RWPE1 (cell line): ENCODE results near the gene VANGL2.

ENCODE experiments used
- CTCF ChIA-PET: fragments of 350-600 bp; sonication (Branson Sonifier 250); formaldehyde crosslinking; extraction: SDS; loops from one replicate; lab custom pipeline; 2021; lab: Yijun Ruan, JAX
- POLR2A ChIA-PET: fragments of 400-600 bp; formaldehyde crosslinking; extraction: SDS; loops from one replicate; lab custom pipeline; 2020; ENCODE audit warnings: antibody characterized with exemption; ENCODE audit not compliant: low non-redundant PET; lab: Yijun Ruan, JAX
- DNase-seq: peaks from one replicate; pipeline ENCODE4 v3.0.0; 2012; ENCODE audit warnings: low spot score
- H3K27ac ChIP-seq: fragments of 450-650 bp; 2 replicates; pipeline ENCODE4 v1.5.1; 2017
- CTCF ChIP-seq: fragments of 450-650 bp; conservative IDR thresholded peaks from 2 replicates; pipeline ENCODE4 v1.5.1; 2017; ENCODE audit warnings: low read depth, mild to moderate bottlenecking

The VANGL2 gene

GRCh38 chr1:160428655-160429054 lies 28.3 kb downstream of the VANGL2 start:
- ChIA-PET POLR2A (no interaction called here), CTCF (interaction anchor here (0.7 to 1.4 kb wide), 7 partner anchors 12 to 247 kb away, joined by 3 to 9 read pairs (median 5); no protein-coding TSS in a partner anchor)
- TF ChIP-seq CTCF, result peak; percentile 22; the same call in 1 of the 2 replicates
- DNase-seq, result peak; percentile 73
- no peak overlapping the region for H3K27ac ChIP-seq

- TF ChIP-seq CTCF, result no peak
- DNase-seq, result no peak
- H3K27ac ChIP-seq, result no peak overlapping the region
- CTCF ChIA-PET, result interaction anchor here (0.7 to 1.4 kb wide), 4 partner anchors 12 to 181 kb away, joined by 5 to 9 read pairs (median 6); no protein-coding TSS in a partner anchor
- POLR2A ChIA-PET, result no interaction called here
Observed at GRCh38 chr1:160429125-160429561, 28.8 kb downstream of the VANGL2 start.

GRCh38 chr1:160429702-160430535 lies 29.6 kb downstream of the VANGL2 start:
- no peak overlapping the region for H3K27ac ChIP-seq
- ChIA-PET CTCF (interaction anchor here (0.7 to 1.2 kb wide), 2 partner anchors 36 to 177 kb away, joined by 3 read pairs; no protein-coding TSS in a partner anchor), POLR2A (no interaction called here)
- DNase-seq, result no peak
- no peak for TF ChIP-seq CTCF

- ChIA-PET CTCF (interaction anchor here (0.7 to 1.4 kb wide), 3 partner anchors 15 to 176 kb away, joined by 3 read pairs; no protein-coding TSS in a partner anchor), POLR2A (no interaction called here)
- H3K27ac ChIP-seq, result no peak overlapping the region
- no peak for TF ChIP-seq CTCF
- no peak for DNase-seq
Observed at GRCh38 chr1:160431006-160431405, 30.6 kb downstream of the VANGL2 start.

- DNase-seq, result no peak
- H3K27ac ChIP-seq, result no peak overlapping the region
- POLR2A ChIA-PET, result no interaction called here
- CTCF ChIA-PET, result interaction anchor here (0.7 to 1.4 kb wide), 2 partner anchors 15 to 32 kb away, joined by 3 to 4 read pairs; no protein-coding TSS in a partner anchor
- no peak for TF ChIP-seq CTCF
Observed at GRCh38 chr1:160431571-160431970, 31.2 kb downstream of the VANGL2 start.

- TF ChIP-seq CTCF, result no peak
- CTCF ChIA-PET, result no interaction called here
- no peak overlapping the region for H3K27ac ChIP-seq
- POLR2A ChIA-PET, result no interaction called here
- no peak for DNase-seq
Observed at GRCh38 chr1:160432371-160432786, 32.0 kb downstream of the VANGL2 start.
